Activated T-cell treated with anti-CD3 and anti-CD28 coated beads, Interleukin-2, amount 50 U/mL, for 24 hours (primary cell): ENCODE results near the gene MIXL1.
"Not testable (repeated sequence)": the region's sequence is repeated elsewhere in the genome, so short reads cannot be mapped to it uniquely, and the experiment has no call there.

ENCODE experiments used
- DNase-seq: peaks from one replicate; pipeline ENCODE4 v3.0.0-alpha.2; 2020
- H3K27ac Mint-ChIP-seq: 2 replicates; pipeline ENCODE4 v1.8.0; 2020; ENCODE audit warnings: mild to moderate bottlenecking, mixed read lengths
- H3K27me3 Mint-ChIP-seq: 2 replicates; pipeline ENCODE4 v1.8.0; 2020; ENCODE audit warnings: mixed read lengths
- H3K36me3 Mint-ChIP-seq: 2 replicates; pipeline ENCODE4 v1.8.0; 2020; ENCODE audit warnings: low read depth, mixed read lengths
- H3K4me1 Mint-ChIP-seq: 2 replicates; pipeline ENCODE4 v1.8.0; 2020; ENCODE audit warnings: low read depth, mixed read lengths
- H3K4me3 Mint-ChIP-seq: 2 replicates; pipeline ENCODE4 v1.8.0; 2020; ENCODE audit warnings: mild to moderate bottlenecking, moderate library complexity, mixed read lengths
- H3K9me3 Mint-ChIP-seq: 2 replicates; pipeline ENCODE4 v1.8.0; 2020; ENCODE audit warnings: mixed read lengths

MIXL1 gene

DNA sequence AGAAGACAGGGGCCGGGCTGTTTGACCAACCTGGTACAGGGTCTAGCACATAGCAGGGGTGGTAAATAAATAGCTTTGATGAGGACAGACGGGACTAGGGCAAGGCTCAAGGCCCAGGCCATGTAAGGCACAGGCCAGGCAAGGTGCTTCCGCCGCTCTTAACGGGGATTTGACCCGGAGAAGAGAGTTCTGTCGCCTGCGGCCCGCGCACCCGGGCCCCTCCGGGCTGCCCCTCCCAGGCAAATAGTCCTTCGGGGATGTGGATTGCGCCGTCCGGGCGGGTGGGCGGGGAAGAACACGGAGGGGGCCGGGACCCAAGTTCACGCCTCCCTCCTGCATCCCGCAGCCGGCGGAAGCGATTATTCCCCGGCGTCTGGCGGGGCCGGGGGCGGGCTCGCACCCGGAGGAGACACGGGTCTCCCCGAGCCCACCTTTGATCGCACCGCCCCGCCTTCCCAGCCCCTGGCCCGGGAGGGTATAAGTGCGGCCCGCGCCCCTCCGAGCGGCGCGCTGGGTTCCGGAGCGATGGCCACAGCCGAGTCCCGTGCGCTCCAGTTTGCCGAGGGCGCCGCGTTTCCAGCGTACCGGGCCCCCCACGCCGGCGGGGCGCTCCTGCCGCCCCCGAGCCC lies at the start of gene MIXL1:
Gene MIXL1, plus strand, starts transcription at position 508 of the 629 bp plus-strand sequence. Its CDS starts 18 bp downstream, at position 526.
- Mint-ChIP-seq H3K4me3 (peak within 1 kb of the TSS; percentile 78), H3K4me1 (peaks cover 14% of the 10 kb centered on the region), H3K9me3 (no peaks in the 10 kb centered on the region), H3K27me3 (peaks cover 44% of the 10 kb centered on the region), H3K27ac (no peak within 1 kb of the TSS), H3K36me3 (no peaks in the 10 kb centered on the region)
- no peak for DNase-seq

DNA sequence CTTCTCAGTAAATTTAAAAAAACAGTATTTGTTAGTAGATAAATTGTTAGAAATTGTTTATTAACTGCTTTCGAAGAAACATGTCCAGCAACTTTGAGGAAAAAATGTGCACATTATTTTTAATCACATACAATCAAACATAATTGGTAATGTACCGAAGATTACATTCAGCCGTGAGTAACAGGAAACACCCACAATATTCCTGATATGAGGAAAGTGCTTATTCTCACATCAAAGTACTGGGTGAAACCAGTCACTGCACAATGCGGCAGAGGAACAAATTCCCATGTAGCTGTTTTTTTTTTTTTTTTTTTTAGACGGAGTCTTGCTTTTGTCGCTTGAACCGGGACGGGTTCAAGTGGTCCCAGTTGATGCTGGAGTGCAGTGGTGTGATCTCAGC lies 46.6 kb upstream of the MIXL1 start:
- peak overlapping the region; percentile 37 for H3K27ac Mint-ChIP-seq
- H3K27me3 Mint-ChIP-seq, result no peaks in the 10 kb centered on the region
- H3K9me3 Mint-ChIP-seq, result no peaks in the 10 kb centered on the region
- H3K4me3 Mint-ChIP-seq, result no peak overlapping the region
- H3K36me3 Mint-ChIP-seq, result peaks cover 54% of the 10 kb centered on the region
- no peak for DNase-seq
- peaks cover 52% of the 10 kb centered on the region for H3K4me1 Mint-ChIP-seq

DNA sequence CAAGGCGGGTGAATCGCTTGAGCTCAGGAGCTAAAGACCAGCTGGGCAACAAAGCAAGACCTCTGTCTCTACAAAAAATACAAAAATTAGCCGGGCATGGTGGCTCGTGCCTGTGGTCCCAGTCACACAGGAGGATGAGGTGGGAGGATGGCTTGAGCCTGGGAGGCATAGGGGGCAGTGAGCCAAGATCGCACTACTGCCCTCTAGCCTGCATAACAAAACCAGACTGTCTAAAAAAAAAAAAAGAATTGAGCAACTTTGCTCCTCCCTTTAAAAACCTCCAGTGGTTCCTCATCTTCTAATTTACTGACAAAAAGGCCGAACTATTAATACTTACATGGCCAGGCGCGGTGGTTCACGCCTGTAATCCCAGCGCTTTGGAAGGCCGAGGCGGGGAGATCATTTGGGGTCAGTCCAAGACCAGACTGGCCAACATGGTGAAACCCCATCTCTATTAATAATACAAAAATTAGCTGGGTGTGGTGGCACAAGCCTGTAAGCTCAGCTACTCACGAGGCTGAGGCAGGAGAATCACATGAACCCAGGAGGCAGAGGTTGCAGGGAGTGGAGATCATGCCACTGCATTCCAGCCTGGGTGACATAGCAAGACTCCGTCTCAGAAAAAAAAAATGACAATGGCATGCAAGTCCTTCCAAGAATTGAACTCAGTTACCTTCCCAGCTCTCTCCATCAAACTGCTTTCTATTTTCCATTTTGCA lies 41.3 kb upstream of the MIXL1 start:
- DNase-seq, result no peak
- H3K4me3 Mint-ChIP-seq, result no peak overlapping the region
- peaks cover 58% of the 10 kb centered on the region for H3K36me3 Mint-ChIP-seq
- no peaks in the 10 kb centered on the region for H3K27me3 Mint-ChIP-seq
- H3K9me3 Mint-ChIP-seq, result no peaks in the 10 kb centered on the region
- H3K27ac Mint-ChIP-seq, result no peak overlapping the region
- H3K4me1 Mint-ChIP-seq, result peaks cover 65% of the 10 kb centered on the region

DNA sequence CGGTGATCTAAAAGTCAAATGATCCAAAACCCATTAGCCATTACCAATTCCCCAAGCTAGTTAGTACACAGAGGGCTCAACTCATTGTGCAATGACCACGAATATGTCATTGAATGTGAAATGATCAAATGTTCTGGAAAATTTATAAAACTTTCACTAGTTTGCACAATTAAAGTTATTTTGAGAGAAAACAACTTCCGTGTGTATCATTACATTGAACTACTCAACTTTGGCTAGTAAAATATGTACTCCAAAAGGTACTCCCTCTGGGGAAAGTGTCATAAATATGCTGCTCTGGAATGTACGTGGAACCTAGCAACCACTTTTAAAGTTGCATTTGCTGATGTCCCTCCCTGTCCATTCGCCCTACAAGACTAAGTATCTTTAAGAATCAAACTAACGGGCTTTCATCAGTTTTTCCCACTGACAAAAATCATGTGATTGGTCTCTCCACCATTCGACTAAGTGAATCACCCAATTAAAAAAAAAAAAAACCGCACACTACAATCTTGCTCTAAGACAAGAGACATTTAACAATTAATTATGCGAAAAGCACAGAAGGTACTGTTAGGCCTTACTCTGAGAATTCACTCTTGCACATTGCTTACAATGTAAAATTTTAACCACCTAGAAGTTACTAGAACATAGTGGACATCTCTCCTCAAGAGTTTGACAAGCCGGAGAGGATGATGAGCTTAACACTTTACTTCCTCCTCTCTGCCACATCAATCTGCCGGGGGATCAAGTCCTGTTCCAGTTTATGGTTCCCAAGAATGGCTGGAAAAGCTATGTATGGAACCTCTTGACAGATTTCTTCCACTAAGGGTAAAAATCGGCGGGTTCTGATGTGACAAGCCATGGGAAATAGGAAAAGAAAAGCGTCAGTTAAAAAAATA lies 38.1 kb upstream of the MIXL1 start:
- peaks cover 36% of the 10 kb centered on the region for H3K36me3 Mint-ChIP-seq
- H3K4me1 Mint-ChIP-seq, result peaks cover 48% of the 10 kb centered on the region
- H3K9me3 Mint-ChIP-seq, result no peaks in the 10 kb centered on the region
- H3K27me3 Mint-ChIP-seq, result no peaks in the 10 kb centered on the region
- no peak for DNase-seq
- H3K27ac Mint-ChIP-seq, result peak overlapping the region; percentile 95
- peak overlapping the region; percentile 92 for H3K4me3 Mint-ChIP-seq

DNA sequence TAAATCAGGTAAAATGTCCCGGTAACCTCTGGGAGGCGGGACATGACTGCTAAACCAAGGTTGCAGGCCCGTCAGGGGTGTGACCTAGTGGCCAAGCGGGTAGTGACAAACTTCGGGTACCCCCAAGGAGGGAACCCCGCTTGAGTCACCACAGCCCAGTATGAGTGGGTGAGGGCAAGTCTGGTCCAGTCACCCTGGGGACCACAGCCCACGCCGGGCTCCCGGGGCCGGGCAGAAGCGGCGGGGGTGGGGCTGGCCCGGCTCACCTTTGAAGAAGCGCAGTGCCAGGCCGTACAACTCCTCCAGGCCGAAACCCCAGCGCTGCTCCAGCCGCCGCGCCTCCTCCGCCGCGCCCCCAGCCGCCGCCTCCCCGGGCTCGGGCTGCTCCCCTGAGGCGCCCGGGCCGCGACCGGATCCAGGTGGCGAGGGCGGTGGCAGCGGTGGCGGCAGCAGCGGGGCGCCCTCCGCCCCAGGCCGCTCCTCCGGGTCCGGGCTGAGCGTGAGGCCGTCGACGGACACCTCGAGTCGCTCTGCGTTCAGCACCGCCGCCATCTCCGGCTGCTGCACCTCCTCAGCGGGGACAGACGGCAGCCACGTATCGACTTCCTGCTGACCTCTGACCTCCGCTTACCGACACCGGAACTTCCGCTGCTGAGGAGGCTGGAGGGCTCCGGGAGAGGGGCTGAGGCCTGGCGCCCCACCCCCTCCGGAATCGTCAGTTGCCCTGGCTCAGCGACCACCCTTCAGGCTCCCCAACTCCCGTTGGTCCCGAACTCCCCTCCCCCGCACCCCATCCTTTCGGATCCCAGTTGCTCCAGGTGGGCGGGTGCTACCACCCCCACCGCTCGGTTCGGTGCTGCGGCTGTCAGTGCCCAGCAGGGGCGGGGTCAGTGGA lies 37.1 kb upstream of the MIXL1 start, which contains the start of gene ACBD3:
Gene ACBD3, minus strand, starts transcription at position 618 of the 895 bp plus-strand sequence. Its CDS starts 66 bp downstream, at position 552.
- peaks cover 40% of the 10 kb centered on the region for H3K4me1 Mint-ChIP-seq
- peaks cover 29% of the 10 kb centered on the region for H3K36me3 Mint-ChIP-seq
- no peaks in the 10 kb centered on the region for H3K9me3 Mint-ChIP-seq
- H3K27me3 Mint-ChIP-seq, result no peaks in the 10 kb centered on the region
- peak within 1 kb of the TSS; percentile 92 for H3K4me3 Mint-ChIP-seq
- DNase-seq, result peak; percentile 89
- H3K27ac Mint-ChIP-seq, result peak within 1 kb of the TSS; percentile 97

DNA sequence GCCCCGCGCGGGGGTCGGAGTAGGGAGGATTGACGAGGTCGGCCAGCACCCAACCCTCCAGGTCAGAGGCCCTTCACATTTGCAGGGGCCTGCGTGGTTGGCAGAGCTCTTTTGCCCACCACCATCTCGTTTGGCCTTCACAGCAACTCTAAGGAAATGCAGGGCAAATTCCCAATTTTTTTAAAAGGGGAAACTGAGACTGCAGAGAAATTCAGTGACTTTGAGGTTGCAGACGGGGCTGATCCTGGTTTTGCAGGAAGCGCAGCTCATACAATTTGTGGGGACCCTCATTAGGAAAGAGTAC lies 36.5 kb upstream of the MIXL1 start:
- Mint-ChIP-seq H3K4me3 (peak overlapping the region; percentile 92), H3K27me3 (no peaks in the 10 kb centered on the region), H3K4me1 (peaks cover 34% of the 10 kb centered on the region), H3K36me3 (peaks cover 23% of the 10 kb centered on the region), H3K9me3 (no peaks in the 10 kb centered on the region), H3K27ac (peak overlapping the region; percentile 97)
- DNase-seq, result no peak

DNA sequence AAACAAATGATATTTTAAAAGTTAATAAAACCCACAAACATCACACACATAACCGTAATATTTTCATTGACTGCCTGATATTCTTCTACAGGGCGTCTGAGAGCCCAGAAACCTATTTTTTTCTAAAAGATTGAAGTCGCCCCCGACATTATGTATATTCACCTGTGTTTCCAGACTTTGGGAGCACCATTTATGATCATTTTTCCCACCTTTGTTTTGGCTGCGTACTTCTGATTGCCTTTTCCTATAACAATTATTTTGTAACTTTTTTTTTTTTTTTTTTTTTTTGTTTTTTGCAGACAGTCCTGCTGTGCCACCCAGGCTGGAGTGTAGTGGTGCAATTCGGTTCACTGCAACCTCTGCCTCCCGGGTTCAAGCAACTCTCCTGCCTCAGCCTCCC lies 36.1 kb upstream of the MIXL1 start:
- no peak for DNase-seq
- H3K4me1 Mint-ChIP-seq, result peaks cover 30% of the 10 kb centered on the region
- H3K4me3 Mint-ChIP-seq, result peak overlapping the region; percentile 92
- H3K27me3 Mint-ChIP-seq, result no peaks in the 10 kb centered on the region
- H3K9me3 Mint-ChIP-seq, result no peaks in the 10 kb centered on the region
- H3K27ac Mint-ChIP-seq, result peak overlapping the region; percentile 97
- H3K36me3 Mint-ChIP-seq, result peaks cover 20% of the 10 kb centered on the region

DNA sequence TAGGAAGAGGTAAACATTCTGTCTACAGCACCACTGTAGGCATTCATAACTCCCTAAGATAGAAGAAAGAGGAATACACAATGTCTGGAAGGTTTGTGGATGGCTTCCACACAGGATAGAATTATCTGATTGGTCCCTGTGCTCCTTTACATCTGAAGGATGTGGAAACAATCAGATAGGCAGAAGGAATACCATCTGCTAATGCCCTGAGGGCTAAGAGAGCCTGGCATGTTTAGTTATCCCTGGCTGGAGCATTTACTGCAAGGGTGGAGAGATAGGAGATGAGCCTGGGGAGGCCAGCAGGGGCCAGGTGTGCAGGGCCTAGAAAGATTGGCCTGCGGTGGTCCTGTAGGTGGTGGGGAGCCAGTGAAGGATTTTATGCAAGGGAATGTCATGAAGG lies 28.3 kb upstream of the MIXL1 start:
- H3K27ac Mint-ChIP-seq, result no peak overlapping the region
- no peaks in the 10 kb centered on the region for H3K9me3 Mint-ChIP-seq
- no peaks in the 10 kb centered on the region for H3K36me3 Mint-ChIP-seq
- H3K4me1 Mint-ChIP-seq, result no peaks in the 10 kb centered on the region
- no peaks in the 10 kb centered on the region for H3K27me3 Mint-ChIP-seq
- H3K4me3 Mint-ChIP-seq, result no peak overlapping the region
- no peak for DNase-seq

DNA sequence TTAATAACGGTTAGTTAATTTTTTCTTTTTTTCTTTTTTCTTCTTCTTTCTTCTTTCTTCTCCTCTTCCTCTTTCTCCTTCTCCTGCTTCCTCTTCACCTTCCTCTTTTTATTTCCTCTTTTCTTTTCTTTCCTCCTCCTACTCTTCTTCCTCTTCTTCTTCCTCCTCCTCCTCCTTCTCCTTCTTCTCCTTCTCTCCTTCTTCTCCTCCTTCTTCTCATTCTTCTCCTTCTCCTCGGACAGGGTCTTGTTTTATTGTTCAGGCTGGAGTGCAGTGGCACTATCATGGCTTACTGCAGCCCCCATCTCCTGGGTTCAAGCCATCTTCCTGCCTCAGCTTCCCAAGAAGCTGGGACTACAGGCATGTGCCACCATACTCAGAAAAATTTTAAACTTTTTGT lies 23.5 kb upstream of the MIXL1 start:
- Mint-ChIP-seq H3K27ac (no peak overlapping the region), H3K4me3 (no peak overlapping the region)

DNA sequence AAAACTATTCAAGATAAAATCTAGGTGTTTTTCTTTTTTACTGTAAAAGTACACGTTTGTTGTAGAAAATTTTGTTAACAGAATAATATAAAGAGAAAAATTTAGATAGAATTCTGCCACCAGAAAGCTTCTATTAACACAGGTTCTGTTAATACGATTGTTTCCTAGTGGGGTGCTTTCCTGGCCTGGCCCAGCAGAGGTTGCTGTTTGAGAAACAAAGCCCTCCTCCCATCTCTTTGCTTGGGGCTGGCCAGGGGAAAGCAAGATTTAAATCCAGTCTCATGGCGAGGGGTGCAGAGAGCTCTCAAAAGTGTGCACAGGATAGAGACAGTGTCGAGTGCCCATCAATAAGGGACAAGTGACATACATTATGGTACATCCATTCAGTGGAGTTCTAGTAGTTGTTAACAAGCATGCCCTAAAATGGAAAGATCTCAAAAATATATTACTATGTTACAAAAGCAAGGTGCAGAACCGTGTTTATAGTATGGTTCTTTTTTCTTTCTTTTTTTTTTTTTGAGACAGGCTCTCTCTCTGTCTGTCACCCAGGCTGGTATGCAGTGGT lies 22.4 kb upstream of the MIXL1 start:
- H3K27ac Mint-ChIP-seq, result no peak overlapping the region
- no peak overlapping the region for H3K4me3 Mint-ChIP-seq

More for the DNA sequence above, 23.5 kb upstream of the MIXL1 start:
- no peak for DNase-seq
- Mint-ChIP-seq H3K4me1 (no peaks in the 10 kb centered on the region), H3K27me3 (peaks cover 2% of the 10 kb centered on the region), H3K9me3 (no peaks in the 10 kb centered on the region), H3K36me3 (no peaks in the 10 kb centered on the region)

DNA sequence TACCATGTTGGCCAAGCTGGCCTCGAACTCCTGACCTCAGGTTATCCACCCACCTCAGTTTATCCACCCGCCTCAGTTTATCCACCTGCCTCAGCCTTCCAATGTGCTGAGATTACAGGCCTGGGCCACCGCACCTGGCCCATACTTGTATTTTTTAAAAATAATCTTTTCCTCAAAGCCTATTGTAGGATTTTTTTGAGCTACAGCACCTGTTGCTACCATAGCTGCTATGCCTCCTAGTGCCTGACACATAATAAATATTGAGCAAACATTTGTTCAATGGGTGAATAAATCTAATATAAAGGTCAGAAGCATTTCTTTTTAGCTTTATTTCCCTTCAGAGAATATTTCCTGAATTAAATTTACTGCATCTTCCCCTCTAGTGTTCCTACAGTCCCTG lies 21.2 kb upstream of the MIXL1 start:
- H3K36me3 Mint-ChIP-seq, result no peaks in the 10 kb centered on the region
- H3K9me3 Mint-ChIP-seq, result no peaks in the 10 kb centered on the region
- no peak for DNase-seq
- no peak overlapping the region for H3K27ac Mint-ChIP-seq
- H3K4me3 Mint-ChIP-seq, result no peak overlapping the region
- peaks cover 2% of the 10 kb centered on the region for H3K27me3 Mint-ChIP-seq
- no peaks in the 10 kb centered on the region for H3K4me1 Mint-ChIP-seq

More for the DNA sequence above, 22.4 kb upstream of the MIXL1 start:
- DNase-seq, result no peak
- H3K9me3 Mint-ChIP-seq, result no peaks in the 10 kb centered on the region
- no peaks in the 10 kb centered on the region for H3K4me1 Mint-ChIP-seq
- H3K27me3 Mint-ChIP-seq, result peaks cover 2% of the 10 kb centered on the region
- no peaks in the 10 kb centered on the region for H3K36me3 Mint-ChIP-seq

DNA sequence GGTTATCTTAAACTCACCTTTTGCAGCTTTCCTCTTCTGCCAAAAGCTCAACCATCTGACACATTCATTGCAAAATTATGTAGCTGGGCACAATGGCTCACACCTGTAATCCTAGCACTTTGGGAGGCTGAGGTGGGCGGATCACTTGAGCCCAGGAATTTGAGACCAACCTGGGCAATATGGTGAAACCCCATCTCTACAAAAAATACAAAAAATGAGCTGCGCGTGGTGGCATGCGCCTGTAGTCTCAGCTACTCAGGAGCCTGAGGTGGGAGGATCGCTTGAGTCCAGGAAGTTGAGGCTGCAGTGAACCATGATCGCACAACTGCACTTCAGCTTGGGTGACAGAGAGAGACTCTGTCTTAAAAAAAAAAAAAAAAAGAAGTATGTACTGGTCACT lies 20.8 kb upstream of the MIXL1 start:
- not testable (repeated sequence) for H3K27me3 Mint-ChIP-seq, H3K4me1 Mint-ChIP-seq, H3K36me3 Mint-ChIP-seq, H3K9me3 Mint-ChIP-seq, H3K4me3 Mint-ChIP-seq, DNase-seq, H3K27ac Mint-ChIP-seq

DNA sequence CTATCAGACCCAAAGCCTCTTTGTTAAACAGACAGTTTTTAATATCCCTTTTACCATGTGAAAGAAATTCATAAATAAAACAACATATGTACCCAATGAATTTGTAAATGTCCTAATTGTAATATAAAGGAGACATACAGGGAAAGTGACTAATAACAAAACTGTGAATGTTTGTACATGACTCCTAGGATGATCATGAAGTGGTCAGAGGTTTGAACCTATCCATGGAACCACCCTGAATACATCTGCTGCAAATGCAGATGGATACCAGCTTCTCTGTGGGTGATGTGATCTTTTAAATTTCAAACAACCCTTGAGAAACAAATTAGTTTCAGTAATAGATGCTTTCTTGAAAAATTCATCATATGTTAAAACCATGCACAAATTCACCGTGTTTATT lies 20.2 kb upstream of the MIXL1 start:
- H3K27me3 Mint-ChIP-seq, result peaks cover 2% of the 10 kb centered on the region
- no peak for DNase-seq
- no peaks in the 10 kb centered on the region for H3K4me1 Mint-ChIP-seq
- no peak overlapping the region for H3K4me3 Mint-ChIP-seq
- H3K36me3 Mint-ChIP-seq, result no peaks in the 10 kb centered on the region
- H3K27ac Mint-ChIP-seq, result no peak overlapping the region
- H3K9me3 Mint-ChIP-seq, result no peaks in the 10 kb centered on the region

DNA sequence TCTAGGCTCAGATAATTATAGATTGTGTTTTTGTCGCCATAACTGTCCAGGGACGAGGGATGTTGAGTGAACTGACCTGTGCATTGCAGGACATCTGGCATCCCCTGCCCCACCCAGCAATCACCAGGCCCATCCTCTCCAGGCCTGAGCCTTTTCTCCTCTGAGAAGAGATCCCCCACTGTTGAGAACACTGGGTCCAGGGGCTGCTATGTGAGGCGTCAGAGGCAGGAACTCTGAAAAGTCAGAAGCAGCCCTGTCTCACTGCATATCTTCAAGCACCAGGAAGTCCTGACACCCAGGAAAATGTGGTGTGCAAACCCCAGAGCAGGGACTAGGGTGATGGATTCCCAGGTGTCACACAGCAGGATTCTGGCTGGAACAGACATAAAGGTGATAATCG lies 19.8 kb upstream of the MIXL1 start:
- DNase-seq, result no peak
- no peak overlapping the region for H3K27ac Mint-ChIP-seq
- no peaks in the 10 kb centered on the region for H3K9me3 Mint-ChIP-seq
- H3K4me1 Mint-ChIP-seq, result no peaks in the 10 kb centered on the region
- H3K36me3 Mint-ChIP-seq, result no peaks in the 10 kb centered on the region
- no peak overlapping the region for H3K4me3 Mint-ChIP-seq
- H3K27me3 Mint-ChIP-seq, result peaks cover 2% of the 10 kb centered on the region
